GM19099 (cell line): Measurements from ENCODE around the gene BCO1.

ENCODE experiments used
- POLR2A ChIP-seq: IDR thresholded peaks from 3 replicates; pipeline ENCODE4 v1.6.1; 2011; ENCODE audit warnings: low read depth; ENCODE audit not compliant: insufficient read length; ENCODE audit errors: extremely low read depth

The BCO1 gene

GRCh38 chr16:81283044-81283443 lies 44.6 kb downstream of the BCO1 start:
- TF ChIP-seq POLR2A, result no peak

DNA sequence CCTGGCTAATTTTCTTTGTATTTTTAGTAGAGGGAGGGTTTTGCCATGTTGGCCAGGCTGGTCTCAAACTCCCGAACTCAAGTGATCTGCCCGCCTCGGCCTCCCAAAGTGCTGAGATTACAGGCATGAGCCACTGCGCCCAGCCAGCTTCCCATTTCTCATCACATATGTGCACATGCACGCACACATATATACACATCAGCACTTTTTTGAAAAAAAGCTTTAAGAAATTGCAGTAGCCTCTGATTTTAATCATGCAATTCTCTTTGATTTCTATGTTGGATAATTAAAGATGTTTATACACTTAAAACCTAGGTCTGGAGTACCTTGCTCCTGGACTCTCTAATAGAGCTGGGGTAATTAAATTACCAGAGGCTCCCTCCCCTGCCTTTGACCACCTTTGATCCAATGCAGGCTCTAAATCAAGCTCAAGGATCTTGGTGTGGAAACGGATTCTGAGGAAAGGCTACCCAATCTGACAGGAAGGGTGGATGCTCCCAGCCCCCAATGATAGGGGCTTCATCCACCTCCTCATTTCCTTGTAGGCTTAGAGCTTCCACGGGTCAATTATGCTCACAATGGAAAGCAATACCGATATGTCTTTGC lies 46.6 kb downstream of the BCO1 start:
- TF ChIP-seq POLR2A, result no peak

DNA sequence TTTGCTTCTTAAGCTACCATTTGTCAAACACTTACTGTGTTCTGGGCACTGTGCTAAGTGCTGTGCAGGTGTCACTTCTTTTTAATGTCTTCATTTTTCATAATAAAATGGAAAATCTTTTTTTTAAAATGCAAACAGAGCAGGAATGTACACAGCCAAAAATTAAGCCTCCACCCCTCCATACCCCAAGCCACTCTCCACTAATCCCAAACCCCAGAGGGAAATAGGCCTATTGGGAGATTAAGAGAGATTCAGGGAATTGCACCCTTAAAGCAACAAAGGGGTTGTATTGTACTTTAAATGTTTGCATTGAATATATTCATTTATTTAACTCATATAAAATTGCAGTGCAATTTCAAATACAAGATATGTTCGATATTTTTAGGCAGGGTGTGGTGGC lies 47.7 kb downstream of the BCO1 start:
- TF ChIP-seq POLR2A, result no peak

DNA sequence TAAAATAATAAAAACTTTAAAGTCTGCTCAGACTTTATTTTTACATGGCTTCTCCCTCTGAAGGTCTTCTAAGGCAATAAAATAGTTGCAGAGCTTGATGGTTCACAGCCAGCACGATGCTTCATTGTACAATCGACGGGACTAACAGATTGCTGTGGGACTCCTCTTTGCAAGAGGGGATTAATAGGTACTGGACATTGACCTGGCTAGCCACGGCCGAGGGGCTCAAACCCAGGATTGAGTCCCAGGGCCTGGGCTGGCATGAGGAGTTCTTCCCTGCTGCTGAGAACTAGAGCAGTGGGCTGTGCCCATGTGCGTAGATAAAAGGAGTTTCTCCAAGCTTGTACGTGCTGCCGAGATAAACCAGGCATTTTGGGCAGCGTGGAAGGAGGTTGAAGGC lies 52.6 kb downstream of the BCO1 start:
- no peak for TF ChIP-seq POLR2A

GRCh38 chr16:81292936-81293335 lies 54.4 kb downstream of the BCO1 start:
- TF ChIP-seq POLR2A, result no peak

DNA sequence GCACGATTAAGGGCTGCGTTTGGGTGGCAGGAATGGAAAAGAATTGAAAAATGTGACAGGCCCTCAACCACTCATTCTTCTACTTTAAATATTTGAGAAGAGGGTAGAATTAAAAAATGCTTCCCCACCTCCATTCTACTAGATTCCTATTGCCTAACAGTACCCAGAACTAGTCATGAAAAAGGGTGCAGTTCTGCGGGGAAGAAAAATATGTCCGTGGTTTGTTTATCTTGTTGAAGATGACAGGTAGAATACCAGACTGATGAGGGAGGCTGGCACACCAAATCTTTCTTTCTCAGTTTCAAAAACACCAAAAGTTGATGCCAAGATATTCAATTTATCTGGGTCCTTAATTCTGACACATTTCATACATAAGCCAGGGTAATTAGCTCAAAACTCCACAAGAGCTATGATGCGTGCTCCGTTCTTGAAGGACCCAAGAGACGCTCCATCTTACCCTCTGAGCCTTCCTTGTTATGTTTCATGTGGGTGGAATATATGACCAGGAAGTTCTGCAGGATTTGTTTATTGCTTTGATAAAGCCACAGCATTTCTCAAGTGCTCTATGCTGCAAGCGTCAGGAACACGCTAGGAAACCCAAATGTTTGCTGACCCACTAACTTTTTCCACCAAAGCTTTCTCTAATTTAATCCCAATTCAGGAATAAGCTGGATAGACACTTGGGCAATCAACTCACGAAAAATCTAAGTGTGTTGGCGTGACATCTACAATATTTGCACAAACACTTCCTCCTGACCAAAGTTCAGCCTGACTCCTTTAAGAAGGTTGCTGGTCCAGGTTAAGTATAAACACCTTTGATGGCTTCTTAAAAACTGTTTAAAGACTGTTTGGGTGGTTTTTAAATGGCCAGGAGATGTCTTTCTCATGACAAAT lies 55.7 kb downstream of the BCO1 start:
- TF ChIP-seq POLR2A, result no peak

DNA sequence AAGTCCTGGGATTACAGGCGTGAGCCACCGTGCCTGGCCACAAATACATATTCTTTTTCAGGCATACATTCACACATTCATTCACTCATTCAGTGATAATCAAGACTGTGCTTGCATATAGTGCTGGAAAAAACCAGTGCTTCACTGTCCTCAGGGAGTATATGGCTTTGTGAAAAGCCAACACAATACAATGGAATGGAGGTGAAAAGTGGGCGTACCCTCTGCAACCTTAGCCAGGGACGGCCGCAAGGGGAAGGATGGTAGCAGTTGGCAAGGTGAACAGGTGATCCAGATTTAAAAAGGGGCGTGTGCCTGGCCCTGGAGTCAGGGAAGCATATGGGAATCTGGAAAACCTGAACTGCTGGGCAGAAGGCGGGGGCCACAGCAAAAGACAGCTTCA lies 58.1 kb downstream of the BCO1 start:
- no peak for TF ChIP-seq POLR2A

DNA sequence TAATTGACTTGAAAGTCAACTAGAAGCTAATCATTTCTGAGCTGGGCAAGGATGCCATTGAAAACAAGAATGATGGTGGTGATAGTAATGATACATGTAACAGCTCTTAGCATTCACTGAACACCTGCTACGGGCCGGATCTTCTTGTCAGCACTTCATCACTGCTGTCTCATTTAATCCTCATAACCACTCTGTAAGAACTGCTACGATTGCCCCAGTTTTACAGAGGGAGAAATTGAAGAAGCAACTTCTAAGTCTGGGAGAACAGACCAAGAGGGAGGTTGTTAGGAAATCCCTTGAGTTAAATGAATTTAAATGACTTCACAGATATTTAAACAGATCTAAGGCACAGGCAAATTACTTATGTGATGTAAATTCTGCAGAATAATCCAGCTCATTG lies 69.3 kb downstream of the BCO1 start:
- TF ChIP-seq POLR2A, result no peak

DNA sequence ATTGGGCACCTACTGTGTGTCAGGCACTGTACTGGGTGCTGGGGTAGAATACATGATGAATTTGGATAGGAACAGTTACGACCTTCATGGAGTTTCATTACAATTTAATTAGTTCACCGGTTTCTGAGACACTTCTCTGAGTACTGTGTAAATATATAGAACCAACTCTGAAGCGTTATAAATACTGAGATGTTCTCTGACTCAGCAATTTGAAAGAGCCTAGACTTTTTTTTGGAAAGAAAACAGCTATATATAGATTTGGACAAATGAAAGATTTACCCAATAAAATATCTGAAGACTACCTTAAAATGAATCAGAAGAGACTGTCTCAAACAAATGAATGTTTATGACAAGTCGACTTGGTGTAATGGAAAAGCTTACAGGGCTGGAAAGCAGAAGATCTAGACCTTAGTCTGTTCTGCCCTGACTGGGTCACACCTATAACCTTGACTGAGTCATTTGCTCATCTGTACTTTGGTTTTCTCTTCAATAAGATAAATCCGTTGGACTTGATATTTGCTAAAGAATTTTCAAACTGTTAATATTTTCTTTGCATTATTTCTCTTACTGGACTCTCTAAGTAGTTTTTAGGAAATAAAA lies 71.7 kb downstream of the BCO1 start:
- no peak for TF ChIP-seq POLR2A

DNA sequence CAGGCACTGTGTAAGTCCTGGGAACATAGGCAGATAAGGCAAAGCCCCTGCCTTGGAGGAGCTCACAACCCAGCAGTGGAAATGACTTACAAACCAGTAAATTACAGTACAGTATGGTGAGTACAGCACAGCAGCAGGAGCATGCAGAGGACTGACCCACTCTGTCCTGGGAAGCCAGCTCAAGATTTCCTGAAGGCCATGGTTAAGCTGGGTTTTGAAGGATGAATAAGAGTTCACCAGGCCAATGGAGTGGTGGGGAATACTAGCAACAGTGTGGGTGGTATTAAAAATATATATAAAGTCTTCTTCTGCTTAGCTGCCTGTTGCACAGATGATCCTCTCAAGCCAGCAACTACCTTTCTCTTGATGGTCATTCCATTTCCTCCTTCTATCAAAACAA lies 73.3 kb downstream of the BCO1 start:
- no peak for TF ChIP-seq POLR2A

DNA sequence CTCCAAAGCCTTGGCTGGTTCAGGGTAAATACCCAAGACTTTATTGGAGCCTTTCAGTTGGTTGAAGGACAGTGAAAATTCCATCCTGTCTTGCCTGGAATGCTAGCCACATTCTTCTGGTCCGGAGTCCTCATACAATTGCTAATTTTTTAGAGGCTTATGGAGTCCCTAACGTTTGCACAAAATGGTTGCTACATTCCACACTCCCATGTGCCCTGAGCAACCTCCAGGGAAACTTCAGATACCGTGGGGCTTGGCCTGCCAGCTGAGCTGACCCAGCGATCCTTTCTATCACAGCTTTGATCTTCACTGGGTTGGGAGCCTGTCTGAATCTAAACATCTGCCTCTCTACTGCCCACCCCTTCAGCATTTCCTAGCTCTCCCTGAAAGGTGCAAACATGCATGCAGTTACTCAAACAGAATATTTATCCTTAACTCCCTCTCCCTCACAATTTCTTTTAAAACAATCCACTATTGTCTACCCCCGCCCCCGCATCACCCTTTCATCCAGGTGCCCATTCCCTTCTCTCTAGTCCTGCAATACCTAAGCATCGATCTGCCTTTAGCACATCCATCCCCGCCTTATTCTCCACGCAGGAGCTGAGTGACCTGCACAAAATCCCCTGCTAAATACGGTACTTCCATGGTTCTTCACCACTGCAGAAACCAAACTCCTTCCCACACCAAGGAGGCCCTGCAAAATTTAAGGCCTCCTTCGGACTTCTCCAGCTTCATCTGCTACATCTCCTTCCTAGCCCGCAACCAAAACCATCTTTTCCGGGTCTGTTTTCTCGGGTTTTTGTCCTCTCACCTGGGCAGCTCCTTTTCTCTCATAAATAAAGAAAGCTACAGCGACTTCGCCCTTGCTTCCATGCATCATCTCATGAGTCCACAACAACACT lies 75.5 kb downstream of the BCO1 start:
- TF ChIP-seq POLR2A, result no peak

GRCh38 chr16:81314603-81315270 lies 76.2 kb downstream of the BCO1 start, which contains the start of gene GAN:
Gene GAN, plus strand, starts transcription at chr16:81314962. Its CDS starts 152 bp downstream, at chr16:81315114.
- TF ChIP-seq POLR2A, result peak; percentile 90

GRCh38 chr16:81315271-81316175 lies 77.0 kb downstream of the BCO1 start:
- no peak for TF ChIP-seq POLR2A
